Neuronal stem cell (in vitro differentiated cells): ENCODE measurements around the gene SGF29.
"Not testable (repeated sequence)": the region's sequence is repeated elsewhere in the genome, so short reads cannot be mapped to it uniquely, and the experiment has no call there.

Source experiments
- DNase-seq: peaks from one replicate; pipeline ENCODE4 v3.0.0-alpha.2; 2013; ENCODE audit warnings: low spot score
- H2AFZ ChIP-seq: one replicate; pipeline ENCODE4 v1.6.1; 2013; ENCODE audit warnings: mild to moderate bottlenecking, low read length, inconsistent platforms
- H2AK5ac ChIP-seq: 2 replicates; pipeline ENCODE4 v1.6.1; 2013; ENCODE audit warnings: low read depth, mild to moderate bottlenecking, inconsistent platforms, low read length, moderate library complexity, mixed read lengths
- H2BK120ac ChIP-seq: 2 replicates; pipeline ENCODE4 v1.6.1; 2013; ENCODE audit warnings: low read depth, mild to moderate bottlenecking, inconsistent platforms, low read length, moderate library complexity, mixed read lengths
- H2BK12ac ChIP-seq: one replicate; pipeline ENCODE4 v1.6.1; 2013; ENCODE audit warnings: low read length, inconsistent platforms
- H2BK15ac ChIP-seq: 2 replicates; pipeline ENCODE4 v1.6.1; 2013; ENCODE audit warnings: mild to moderate bottlenecking, low read length, inconsistent platforms, mixed read lengths
- H2BK5ac ChIP-seq: one replicate; pipeline ENCODE4 v1.6.1; 2013; ENCODE audit warnings: inconsistent platforms, mild to moderate bottlenecking, low read length, moderate library complexity
- H3K14ac ChIP-seq: one replicate; pipeline ENCODE4 v1.6.1; 2013; ENCODE audit warnings: low read length, inconsistent platforms
- H3K18ac ChIP-seq: 2 replicates; pipeline ENCODE4 v1.6.1; 2013; ENCODE audit warnings: low read length, inconsistent platforms
- H3K23ac ChIP-seq: 2 replicates; pipeline ENCODE4 v1.6.1; 2013; ENCODE audit warnings: low read depth, mild to moderate bottlenecking, mixed read lengths, low read length, inconsistent platforms; ENCODE audit not compliant: poor library complexity
- H3K27ac ChIP-seq: replicated peaks from 3 replicates; pipeline ENCODE4 v1.5.1; 2013; ENCODE audit warnings: low read length, inconsistent platforms
- H3K27me3 ChIP-seq, 3 experiments: 2 replicates each; pipeline ENCODE4 v1.6.1; 2013; ENCODE audit warnings: low read length in 3 of 3, mild to moderate bottlenecking in 2 of 3, inconsistent platforms in 1 of 3, low read depth in 1 of 3, mixed read lengths in 1 of 3, moderate library complexity in 1 of 3; ENCODE audit not compliant: control insufficient read depth in 3 of 3, insufficient read depth in 3 of 3
- H3K36me3 ChIP-seq, 2 donors: replicated peaks in 1 of 2; 2 replicates each; pipeline ENCODE4 v1.6.1; 2013; ENCODE audit warnings: low read length in 2 of 2; ENCODE audit not compliant: control insufficient read depth in 2 of 2, insufficient read depth in 2 of 2
- H3K4ac ChIP-seq: 2 replicates; pipeline ENCODE4 v1.6.1; 2013; ENCODE audit warnings: inconsistent platforms, mild to moderate bottlenecking, low read length, moderate library complexity
- H3K4me1 ChIP-seq, 2 donors: 1 replicate in 1 of 2; 2 replicates in 1 of 2; pipeline ENCODE4 v1.6.1; 2013; ENCODE audit warnings: low read length in 2 of 2, low read depth in 1 of 2; ENCODE audit not compliant: control insufficient read depth in 2 of 2, insufficient read depth in 1 of 2
- H3K4me2 ChIP-seq: one replicate; pipeline ENCODE4 v1.6.1; 2013; ENCODE audit warnings: mild to moderate bottlenecking, low read length, inconsistent platforms; ENCODE audit not compliant: insufficient read depth, poor library complexity, severe bottlenecking
- H3K4me3 ChIP-seq, 2 donors: 2 replicates each; pipeline ENCODE4 v1.5.1; 2013; ENCODE audit warnings: low read length in 2 of 2, mild to moderate bottlenecking in 2 of 2, inconsistent platforms in 1 of 2, moderate library complexity in 1 of 2
- H3K79me1 ChIP-seq: one replicate; pipeline ENCODE4 v1.6.1; 2013; ENCODE audit warnings: low read depth, mild to moderate bottlenecking, inconsistent platforms, low read length, moderate library complexity
- H3K9ac ChIP-seq: one replicate; pipeline ENCODE4 v1.6.1; 2013; ENCODE audit warnings: mild to moderate bottlenecking, low read depth, low read length, inconsistent platforms; ENCODE audit not compliant: poor library complexity
- H3K9me3 ChIP-seq, 2 donors: replicated peaks in 1 of 2; 2 replicates each; pipeline versions ENCODE3 to v1.6.1; 2013; ENCODE audit warnings: low read length in 2 of 2, mild to moderate bottlenecking in 2 of 2, inconsistent platforms in 1 of 2, low read depth in 1 of 2, mixed read lengths in 1 of 2, moderate library complexity in 1 of 2; ENCODE audit not compliant: control insufficient read depth in 2 of 2, insufficient read depth in 1 of 2
- H4K8ac ChIP-seq: one replicate; pipeline ENCODE4 v1.6.1; 2013; ENCODE audit warnings: low read depth, mild to moderate bottlenecking, inconsistent platforms, low read length, moderate library complexity
- H4K91ac ChIP-seq: one replicate; pipeline ENCODE4 v1.6.1; 2013; ENCODE audit warnings: low read length, low read depth, mild to moderate bottlenecking, inconsistent platforms; ENCODE audit not compliant: poor library complexity
- WGBS, 2 donors: extraction: QIAGEN DNeasy Blood & Tissue Kit; methylation state at CpG; one replicate each; pipeline ENCODE4 v1.1.7; 2013; ENCODE audit warnings: missing lambda C conversion rate in 2 of 2, mixed read lengths in 1 of 2; ENCODE audit not compliant: insufficient read length in 2 of 2, insufficient replicate concordance in 1 of 2; ENCODE audit errors: extremely low coverage in 2 of 2; 5-methylcytosine and 5-hydroxymethylcytosine counted together

Gene SGF29

GRCh38 chr16:28613912-28614311 is 60.2 kb downstream of the SGF29 start:
- not testable (repeated sequence) for H3K9me3 ChIP-seq, H2BK120ac ChIP-seq, H3K18ac ChIP-seq, H3K27me3 ChIP-seq, H2BK5ac ChIP-seq, H3K36me3 ChIP-seq, H4K91ac ChIP-seq, H2AK5ac ChIP-seq, H3K4ac ChIP-seq, H3K4me3 ChIP-seq, H3K27ac ChIP-seq, H2BK15ac ChIP-seq, H2BK12ac ChIP-seq, H3K4me2 ChIP-seq, H3K4me1 ChIP-seq, H4K8ac ChIP-seq, H3K79me1 ChIP-seq, H3K9ac ChIP-seq, H3K23ac ChIP-seq, H2AFZ ChIP-seq, H3K14ac ChIP-seq, DNase-seq
- WGBS, 2 donors: no CpG with 5 or more reads among the region's 26 CpGs

- H3K79me1 ChIP-seq, H2AK5ac ChIP-seq, H2AFZ ChIP-seq, H3K23ac ChIP-seq, H2BK15ac ChIP-seq, H3K9ac ChIP-seq, H3K4ac ChIP-seq, H3K14ac ChIP-seq, H2BK120ac ChIP-seq, H3K36me3 ChIP-seq, H3K27me3 ChIP-seq, H2BK12ac ChIP-seq, H2BK5ac ChIP-seq, H4K8ac ChIP-seq, H3K4me1 ChIP-seq, H4K91ac ChIP-seq, H3K18ac ChIP-seq, H3K4me3 ChIP-seq, H3K27ac ChIP-seq, DNase-seq, H3K9me3 ChIP-seq, H3K4me2 ChIP-seq: not testable (repeated sequence)
- WGBS, 2 donors: no CpG with 5 or more reads among the region's 16 CpGs
Observed at GRCh38 chr16:28614561-28614960, 60.8 kb downstream of the SGF29 start.

GRCh38 chr16:28615486-28616223 is 61.9 kb downstream of the SGF29 start:
- not testable (repeated sequence) for H2BK15ac ChIP-seq, H3K23ac ChIP-seq, H3K4ac ChIP-seq, H3K4me2 ChIP-seq, H4K91ac ChIP-seq, H3K18ac ChIP-seq, H3K79me1 ChIP-seq, H3K27ac ChIP-seq, H3K9me3 ChIP-seq, H2AFZ ChIP-seq, H4K8ac ChIP-seq, DNase-seq, H3K4me1 ChIP-seq, H2AK5ac ChIP-seq, H3K14ac ChIP-seq, H2BK120ac ChIP-seq, H2BK12ac ChIP-seq, H3K36me3 ChIP-seq, H2BK5ac ChIP-seq, H3K9ac ChIP-seq, H3K27me3 ChIP-seq, H3K4me3 ChIP-seq
- no CpG with 5 or more reads among the region's 24 CpGs for WGBS, 2 donors

GRCh38 chr16:28616224-28616577 is 62.5 kb downstream of the SGF29 start:
- H3K9ac ChIP-seq, H3K14ac ChIP-seq, H3K4me2 ChIP-seq, H2BK15ac ChIP-seq, H3K79me1 ChIP-seq, H3K9me3 ChIP-seq, H3K23ac ChIP-seq, H3K18ac ChIP-seq, H3K4me3 ChIP-seq, H4K8ac ChIP-seq, H3K4me1 ChIP-seq, H2BK12ac ChIP-seq, H2AFZ ChIP-seq, H2BK120ac ChIP-seq, DNase-seq, H3K4ac ChIP-seq, H2BK5ac ChIP-seq, H3K27me3 ChIP-seq, H4K91ac ChIP-seq, H3K36me3 ChIP-seq, H3K27ac ChIP-seq, H2AK5ac ChIP-seq: not testable (repeated sequence)
- no CpG with 5 or more reads among the region's 7 CpGs for WGBS, 2 donors
